Measurements from ENCODE around the gene ADCY5.

- TF ChIP-seq CTCF (IDR thresholded peaks at IDR 0.05 in 2 of 3, conservative IDR thresholded peaks at IDR 0.05 in 1 of 3; ENCODE audit: borderline replicate concordance in 1 of 3, insufficient read depth in 1 of 3, low read depth in 2 of 3, low read length in 2 of 3): no peak
- TF ChIP-seq SP1 (IDR thresholded peaks at IDR 0.05; ENCODE audit: low read depth): no peak
- TF ChIP-seq POLR2A (IDR thresholded peaks at IDR 0.05; ENCODE audit: borderline replicate concordance, extremely low read depth, insufficient read depth, insufficient read length): no peak
- no peak for TF ChIP-seq EZH2 (IDR thresholded peaks at IDR 0.05)
- no peak for TF ChIP-seq ZNF274 (IDR thresholded peaks at IDR 0.05; ENCODE audit: low read depth, low read length)
- TF ChIP-seq RAD21 (IDR thresholded peaks at IDR 0.05; ENCODE audit: low read depth): no peak
Observed at GRCh38 chr3:123292321-123293310, 156.3 kb downstream of the ADCY5 start.
